ENCODE measurements around the gene PRKCH.

The PRKCH gene

GRCh38 chr14:61499991-61500390 is 178.6 kb downstream of the PRKCH start:
- DNase-seq = no peak

GRCh38 chr14:61501714-61502458 is 180.5 kb downstream of the PRKCH start:
- DNase-seq = no peak

DNA sequence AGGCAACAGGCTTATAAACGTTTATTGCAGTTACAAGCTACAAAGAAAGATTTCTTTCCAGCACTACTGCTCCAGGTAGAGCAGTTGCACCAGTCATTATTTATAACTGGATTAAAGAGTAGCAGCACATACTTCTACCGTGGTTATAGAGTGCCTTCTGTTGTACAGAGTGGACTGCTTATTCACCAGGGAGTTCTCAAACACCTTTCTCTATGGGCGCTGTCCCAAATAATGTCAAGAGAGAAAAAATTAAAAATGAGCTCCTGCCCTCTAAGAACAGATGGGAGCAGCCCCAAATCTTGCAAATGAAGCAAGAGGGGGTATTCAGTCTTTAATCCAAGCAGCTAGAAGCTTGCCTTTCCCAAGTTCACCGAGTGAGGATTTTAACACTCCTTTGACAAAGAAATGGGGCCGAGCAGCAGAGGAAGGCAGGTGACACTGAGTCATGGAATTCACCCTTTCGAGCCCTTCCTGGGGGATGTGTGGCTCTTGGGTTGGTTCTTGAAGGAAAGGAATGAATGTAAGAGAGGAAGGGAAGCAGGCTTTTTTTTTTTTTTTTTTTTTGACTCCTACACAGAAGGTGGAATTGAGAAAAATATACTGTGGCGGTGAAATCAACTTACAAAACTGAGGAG is 181.2 kb downstream of the PRKCH start:
- no peak for DNase-seq

- DNase-seq = no peak
Measured at GRCh38 chr14:61503167-61503801, 181.9 kb downstream of the PRKCH start.

- DNase-seq = no peak
Measured at GRCh38 chr14:61504901-61505300, 183.5 kb downstream of the PRKCH start.

- DNase-seq = no peak
Measured at GRCh38 chr14:61505815-61506809, 184.7 kb downstream of the PRKCH start.

- no peak for DNase-seq
Measured at GRCh38 chr14:61508526-61508925, 187.1 kb downstream of the PRKCH start.

DNA sequence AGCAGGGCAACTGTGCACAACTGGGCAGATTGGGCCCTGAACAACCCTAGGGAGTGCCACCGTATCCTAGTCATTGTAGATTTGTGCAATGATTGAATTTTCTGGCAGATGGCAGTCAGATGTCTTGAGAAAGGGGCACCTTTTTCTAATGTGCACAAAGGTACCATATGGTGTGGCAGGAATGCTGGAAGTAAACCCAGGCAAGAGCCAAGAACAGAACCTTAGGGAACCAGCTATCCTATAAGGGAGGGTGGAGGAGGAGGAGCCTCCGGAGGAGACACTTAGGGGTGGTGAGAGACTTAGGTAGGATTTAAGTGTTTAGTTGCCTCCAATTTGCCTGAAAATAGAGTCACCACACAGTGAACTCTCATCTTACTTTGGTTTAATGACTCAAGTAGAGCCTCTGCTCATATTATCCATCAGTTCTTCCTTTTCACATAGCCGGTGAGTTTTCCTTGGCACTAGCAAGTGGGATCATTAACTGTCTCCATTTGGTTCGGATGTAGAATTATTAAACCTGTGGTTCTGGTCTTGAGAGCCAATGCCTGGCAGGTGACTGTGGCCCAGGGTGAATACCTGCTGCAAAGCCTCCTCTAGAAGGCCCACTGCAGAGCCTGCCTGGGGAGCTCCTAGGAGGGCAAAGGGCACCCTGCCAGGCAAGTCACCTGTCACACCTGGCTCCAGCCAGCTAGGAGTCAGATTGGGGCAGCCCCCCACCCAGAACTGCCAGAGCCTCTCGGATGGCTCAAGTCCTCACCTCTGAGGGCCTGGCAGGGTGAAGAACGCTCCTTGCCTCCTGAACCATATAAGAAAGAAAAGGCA is 189.6 kb downstream of the PRKCH start:
- no peak for DNase-seq

DNA sequence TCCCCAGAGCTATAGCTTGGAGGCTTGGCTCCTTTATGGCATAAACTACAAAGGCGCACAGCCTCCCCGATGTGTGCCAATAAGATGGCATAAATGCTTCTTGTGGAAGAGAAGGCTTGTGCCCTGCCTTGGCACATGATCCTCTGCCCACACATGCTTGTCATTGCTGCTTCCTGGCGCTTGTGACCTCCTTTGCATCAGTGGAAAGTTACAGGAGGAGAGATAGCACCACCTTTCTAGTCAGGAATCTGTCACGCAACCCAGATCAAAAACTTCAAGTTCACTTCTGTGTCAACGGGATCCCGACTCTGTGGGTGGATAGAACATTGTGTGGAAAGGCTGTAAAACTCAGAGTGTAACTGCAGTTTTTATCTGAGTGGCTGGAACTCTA is 190.2 kb downstream of the PRKCH start:
- no peak for DNase-seq

DNA sequence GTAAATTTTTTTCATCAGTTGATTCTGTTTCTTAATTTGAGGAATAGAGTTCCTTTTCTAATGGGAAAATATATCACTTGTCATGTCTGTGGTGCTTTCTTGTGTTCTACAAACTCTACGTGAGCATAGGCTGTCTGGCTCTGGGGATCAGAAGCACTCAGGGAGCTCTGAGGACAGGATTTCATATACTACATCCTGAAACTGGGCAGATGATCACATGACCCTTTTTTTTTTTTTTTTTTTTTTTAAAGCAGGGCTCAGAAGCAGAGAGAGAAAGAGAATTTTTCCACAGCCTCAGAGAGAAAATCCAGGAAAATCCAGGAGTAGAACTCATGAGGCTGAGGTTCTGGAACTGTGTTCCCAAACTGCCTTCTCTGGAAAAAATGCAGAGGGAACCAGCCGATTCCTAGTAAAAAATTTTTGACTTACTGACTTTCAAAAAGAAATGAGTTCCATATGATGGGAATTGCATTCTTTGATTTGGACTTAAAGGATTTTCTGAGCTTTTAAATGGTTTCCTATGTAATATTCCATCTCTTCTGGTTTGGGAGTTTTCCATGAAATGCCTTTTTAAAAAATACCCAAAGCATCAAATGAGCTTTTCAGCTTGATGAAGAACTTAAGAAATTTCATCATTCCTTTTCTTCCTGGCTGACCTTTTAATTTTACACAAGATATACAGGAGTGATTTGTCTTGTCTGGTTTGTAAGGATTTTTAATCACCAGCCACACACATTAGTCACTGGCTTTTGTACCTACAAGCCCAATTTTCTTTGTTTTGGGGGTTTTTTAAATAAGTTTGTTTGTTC is 190.9 kb downstream of the PRKCH start:
- no peak for DNase-seq

DNA sequence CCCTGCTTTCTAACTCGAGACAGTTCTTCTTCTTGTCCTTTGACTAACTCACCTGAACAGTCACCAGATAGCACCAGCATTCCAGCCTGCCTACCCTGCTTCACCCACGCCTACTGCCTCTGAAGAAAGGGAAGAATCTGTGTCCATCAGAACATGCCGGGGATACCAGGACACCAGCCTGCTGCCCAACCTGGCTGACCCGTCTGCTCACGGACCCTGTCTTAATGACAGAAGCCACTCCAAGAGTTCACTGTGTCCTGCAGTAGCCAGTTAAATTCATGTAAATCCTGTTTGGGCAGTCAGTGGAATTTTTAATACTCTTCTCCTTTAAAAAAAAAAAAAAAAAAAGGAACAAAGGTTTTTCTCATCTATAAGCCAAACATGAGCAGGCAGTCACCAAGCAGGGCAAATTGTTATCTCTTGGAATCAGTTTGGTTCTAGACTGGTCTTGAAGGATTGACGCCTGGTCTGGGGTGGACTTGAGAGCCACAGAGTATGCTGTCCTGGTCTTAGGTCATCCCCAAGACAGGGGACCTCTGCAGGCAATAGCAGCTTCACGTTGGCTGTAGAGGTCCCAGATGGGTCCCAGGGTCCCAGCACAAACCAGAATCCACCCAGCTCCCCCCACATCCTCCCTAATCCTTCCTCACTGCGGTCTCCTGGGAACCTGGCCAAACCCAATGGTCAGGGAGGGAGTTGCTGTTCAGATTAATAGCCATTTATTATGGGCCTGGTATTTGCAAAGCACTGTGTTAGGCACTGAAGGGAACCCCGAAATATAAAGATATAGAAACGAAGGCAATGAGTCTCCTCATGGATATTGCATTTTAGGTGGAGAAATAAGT is 192.8 kb downstream of the PRKCH start:
- DNase-seq = no peak

DNA sequence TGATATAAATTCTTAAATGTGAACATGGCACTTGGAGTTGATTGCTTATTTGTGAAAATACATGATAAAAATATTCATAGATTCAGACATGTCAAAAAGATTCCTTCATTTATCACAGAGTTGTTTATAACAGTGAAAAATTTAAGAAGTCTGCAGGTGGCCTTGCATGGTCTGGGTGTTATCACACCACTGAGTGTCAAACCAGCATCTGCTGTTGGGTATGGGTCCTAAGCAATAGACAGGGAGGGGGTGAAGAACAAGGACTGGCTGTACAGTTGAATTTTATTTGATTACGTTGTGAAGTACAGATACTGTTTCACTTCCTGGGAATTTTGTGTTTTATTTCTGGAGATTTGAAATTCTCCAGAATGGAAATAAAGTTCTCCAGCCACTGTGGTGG is 193.5 kb downstream of the PRKCH start:
- no peak for DNase-seq

- DNase-seq = no peak
Measured at GRCh38 chr14:61515436-61516117, 194.2 kb downstream of the PRKCH start.

DNA sequence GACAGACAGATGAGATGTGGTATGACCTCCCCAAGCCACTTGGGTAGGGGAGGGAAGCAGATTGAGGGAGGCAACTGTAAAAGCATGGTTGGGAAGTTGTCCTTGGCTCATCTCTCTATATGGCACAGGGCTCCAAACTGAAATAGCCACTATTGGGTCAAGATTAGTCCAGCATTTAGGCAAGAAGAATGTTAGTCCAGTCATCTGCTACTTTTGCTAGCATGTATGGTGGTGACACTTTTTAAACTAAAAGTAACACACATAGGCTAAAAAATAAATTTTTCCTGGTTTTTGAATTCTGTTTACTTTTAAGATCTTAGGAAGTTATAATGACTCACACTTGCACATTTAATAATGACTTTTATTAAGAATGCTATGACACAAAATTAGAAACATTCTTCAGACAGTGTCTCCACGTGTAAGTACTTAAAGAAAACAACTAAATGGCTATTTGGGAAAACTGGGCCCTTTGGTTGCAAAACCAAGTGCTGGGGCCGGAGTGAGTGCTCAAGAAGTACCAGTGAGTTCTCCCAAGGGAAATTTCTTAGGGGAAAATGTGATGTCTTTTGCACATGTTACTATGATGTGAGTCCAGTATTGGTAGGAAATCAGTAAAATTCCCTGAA is 194.9 kb downstream of the PRKCH start:
- DNase-seq = no peak

DNA sequence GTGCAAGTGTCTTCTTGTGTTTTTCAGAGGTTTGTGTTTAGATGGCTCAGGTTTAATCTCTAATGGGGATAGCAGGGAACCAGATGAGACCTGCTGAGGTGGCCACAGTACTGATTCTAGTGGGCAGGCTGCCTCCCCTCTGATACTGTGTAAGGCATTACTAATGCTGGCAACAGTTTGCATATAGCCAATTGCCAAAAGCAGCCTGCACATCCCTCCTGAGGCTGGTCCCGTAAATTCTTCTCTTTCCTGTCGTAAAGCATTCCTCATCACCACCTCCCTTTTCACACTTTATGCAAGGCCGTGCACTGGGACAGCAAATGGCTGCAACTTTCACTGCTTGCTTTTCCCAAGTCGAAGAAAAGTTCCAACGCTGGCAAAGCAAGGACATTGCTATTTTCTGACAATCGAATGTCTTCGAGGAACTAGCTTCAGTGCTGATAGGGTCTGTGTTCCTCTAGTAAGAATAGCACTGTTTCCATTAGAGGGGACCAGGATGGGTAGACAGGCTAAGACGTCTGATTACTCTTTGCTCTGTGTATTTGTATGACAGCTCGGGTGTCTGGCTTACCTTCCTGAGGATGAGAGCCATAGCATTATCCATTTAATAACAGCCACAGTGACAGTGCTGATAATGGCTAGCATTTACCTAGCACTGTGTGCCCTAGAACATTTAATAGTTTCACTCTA is 195.7 kb downstream of the PRKCH start:
- DNase-seq = no peak

DNA sequence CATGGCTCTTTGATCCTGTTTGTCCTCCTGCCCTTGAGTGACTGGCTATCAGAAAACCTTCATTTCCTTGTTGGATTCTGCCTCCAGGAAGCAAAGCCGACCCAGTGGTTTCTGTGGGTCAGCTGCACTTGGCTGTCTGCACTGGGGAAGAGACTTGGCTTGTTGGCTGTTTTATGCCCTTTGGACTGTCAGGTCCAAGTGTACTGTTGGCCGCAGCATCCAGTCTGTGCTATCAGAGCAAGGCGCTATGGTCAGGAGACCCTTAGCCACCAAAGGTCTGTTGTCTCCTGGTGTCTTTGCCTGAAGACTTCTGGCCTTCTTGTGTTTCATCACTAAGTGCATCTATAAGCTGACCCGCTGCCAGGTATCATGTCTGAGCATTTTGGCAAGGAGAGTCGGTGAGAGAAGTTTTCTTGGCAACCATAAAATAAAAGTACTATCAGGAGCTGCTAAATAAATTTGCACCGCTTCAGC is 196.6 kb downstream of the PRKCH start:
- DNase-seq = no peak

DNA sequence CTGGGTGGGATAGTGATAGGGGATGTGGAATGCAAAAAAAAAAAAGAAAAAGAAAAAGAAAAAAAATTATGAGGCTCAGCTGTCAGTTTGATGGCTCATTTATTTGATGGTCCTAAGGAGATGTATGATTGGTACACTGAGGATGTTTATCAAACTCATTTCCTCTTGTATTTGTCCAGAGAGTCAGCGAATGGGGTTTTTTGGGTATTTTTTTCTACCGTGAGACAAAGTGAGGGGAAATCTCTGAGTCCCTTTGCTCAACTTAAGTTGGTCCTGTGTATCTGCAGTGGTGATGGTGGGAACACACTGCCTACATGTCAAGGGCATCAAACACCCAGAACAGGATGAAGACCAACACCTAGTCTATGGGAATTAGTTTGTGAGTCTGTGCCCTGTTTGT is 197.0 kb downstream of the PRKCH start:
- DNase-seq = no peak

DNA sequence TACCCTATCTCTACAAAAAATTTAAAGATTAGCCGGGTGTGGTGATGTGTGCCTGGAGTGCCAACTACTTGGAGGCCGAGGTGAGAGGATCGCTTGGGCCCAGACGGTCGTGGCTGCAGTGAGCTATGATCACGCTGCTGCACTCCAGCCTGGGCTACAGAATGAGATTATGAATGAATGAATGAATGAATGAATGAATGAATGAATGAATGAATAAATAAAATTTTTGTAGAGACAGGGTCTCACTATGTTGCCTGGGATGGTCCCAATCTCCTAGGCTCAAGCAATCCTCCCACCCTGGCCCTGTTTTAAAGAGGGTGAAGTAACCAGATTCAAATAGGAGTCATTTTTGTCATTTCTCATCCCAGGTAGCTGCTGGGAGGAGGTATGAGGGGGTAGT is 197.7 kb downstream of the PRKCH start:
- no peak for DNase-seq
